Mucosa of descending colon (tissue), 3 donors: ENCODE measurements around the gene STEAP2. TPM values are rescaled to one million over a fixed set of nuclear protein-coding genes. Genes with fewer than 3 reads are reported as not detected.

Source experiments
- ATAC-seq: fragments of 200-7000 bp; cut with Tn5 transposase; one replicate; pipeline ENCODE4 v1.9.1; 2020; ENCODE audit warnings: mild to moderate bottlenecking, moderate library complexity
- DNase-seq, 3 donors: peaks; one replicate each; pipeline ENCODE4 v3.0.0-alpha.2; 2020
- H3K36me3 ChIP-seq: fragments of 200-600 bp; one replicate; pipeline ENCODE4 v1.8.0; 2021; ENCODE audit warnings: low read depth, mild to moderate bottlenecking
- H3K4me1 ChIP-seq: fragments of 200-600 bp; one replicate; pipeline ENCODE4 v1.8.0; 2021; ENCODE audit warnings: low read depth, mild to moderate bottlenecking
- H3K4me3 ChIP-seq: fragments of 200-600 bp; one replicate; pipeline ENCODE4 v1.8.0; 2021; ENCODE audit warnings: mild to moderate bottlenecking
- H3K9me3 ChIP-seq: fragments of 200-600 bp; one replicate; pipeline ENCODE4 v1.8.0; 2021; ENCODE audit warnings: mild to moderate bottlenecking
- intact Hi-C, 2 donors: fragments of 100-400 bp; cut with DNase I in 1 of 2; cut with micrococcal nuclease in 1 of 2; formaldehyde crosslinking; loops; one replicate each; pipeline versions ENCODE4 v1.11.0 to v1.11.1; 2022; cut with DNase I, micrococcal nuclease
- total RNA-seq, 3 donors: library from RNA; stranded (reverse); fragmentation: NEBNext Ultra II Directional in 2 of 3; extraction: Animal tissue kit (Norgen Biotek cat#: 25700) in 2 of 3; gene quantifications; one replicate each; pipeline versions ENCODE4 v1.2.1 to v1.2.4, GENCODE V29; 2021 to 2023
- TF ChIP-seq, protein P1 (sequence below): fragments of 200-600 bp; IDR thresholded peaks from one replicate; pipeline ENCODE4 v1.8.0; 2022; ENCODE audit warnings: antibody characterized with exemption, mild to moderate bottlenecking
- donor health status: DM: no; HTN: no; CAD: no; lungs with moderate emphysema.
- donor health status: DM: no; HTN: no; CAD: no.
- donor health status: DM: no; HTN: yes; CAD: no.

STEAP2 gene
- total RNA-seq, 3 donors from 2014 or later = 22.2 to 26.3 (median 23.1) TPM

- Histone ChIP-seq H3K9me3 (no peaks in the 10 kb centered on the region), H3K36me3 (no peaks in the 10 kb centered on the region), H3K4me3 (no peak overlapping the region), H3K4me1 (peaks cover 7% of the 10 kb centered on the region)
- intact Hi-C loops = no loop called here
- TF ChIP-seq, protein P1, sequence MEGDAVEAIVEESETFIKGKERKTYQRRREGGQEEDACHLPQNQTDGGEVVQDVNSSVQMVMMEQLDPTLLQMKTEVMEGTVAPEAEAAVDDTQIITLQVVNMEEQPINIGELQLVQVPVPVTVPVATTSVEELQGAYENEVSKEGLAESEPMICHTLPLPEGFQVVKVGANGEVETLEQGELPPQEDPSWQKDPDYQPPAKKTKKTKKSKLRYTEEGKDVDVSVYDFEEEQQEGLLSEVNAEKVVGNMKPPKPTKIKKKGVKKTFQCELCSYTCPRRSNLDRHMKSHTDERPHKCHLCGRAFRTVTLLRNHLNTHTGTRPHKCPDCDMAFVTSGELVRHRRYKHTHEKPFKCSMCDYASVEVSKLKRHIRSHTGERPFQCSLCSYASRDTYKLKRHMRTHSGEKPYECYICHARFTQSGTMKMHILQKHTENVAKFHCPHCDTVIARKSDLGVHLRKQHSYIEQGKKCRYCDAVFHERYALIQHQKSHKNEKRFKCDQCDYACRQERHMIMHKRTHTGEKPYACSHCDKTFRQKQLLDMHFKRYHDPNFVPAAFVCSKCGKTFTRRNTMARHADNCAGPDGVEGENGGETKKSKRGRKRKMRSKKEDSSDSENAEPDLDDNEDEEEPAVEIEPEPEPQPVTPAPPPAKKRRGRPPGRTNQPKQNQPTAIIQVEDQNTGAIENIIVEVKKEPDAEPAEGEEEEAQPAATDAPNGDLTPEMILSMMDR = no peak
- ATAC-seq = no peak
- DNase-seq = no peak
Measured at GRCh38 chr7:90176195-90176594, 35.3 kb upstream of the STEAP2 start.

DNA sequence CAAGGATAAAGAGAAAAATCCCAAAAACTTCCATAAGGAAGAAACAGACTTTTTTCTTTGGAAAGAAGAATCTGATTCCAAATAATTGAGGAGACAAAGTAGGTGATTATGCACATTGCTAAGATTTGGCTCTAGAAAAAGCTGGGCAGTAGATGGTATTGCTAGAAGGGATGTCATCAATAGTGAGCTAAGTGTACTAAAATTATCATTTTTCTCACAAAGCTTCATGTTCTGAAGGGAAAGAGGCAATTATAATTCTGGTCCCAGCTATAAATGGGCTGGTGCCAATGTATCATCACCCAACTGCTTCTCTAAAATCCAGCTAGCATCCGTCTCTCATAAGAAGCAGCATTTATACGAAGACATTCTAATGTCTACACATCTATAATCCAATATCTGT lies 33.4 kb upstream of the STEAP2 start:
- intact Hi-C loops = no loop called here
- no peak for ATAC-seq
- no peaks in the 10 kb centered on the region for H3K9me3 ChIP-seq
- H3K4me1 ChIP-seq = no peaks in the 10 kb centered on the region
- H3K4me3 ChIP-seq = no peak overlapping the region
- no peak for DNase-seq
- TF ChIP-seq, protein P1 = no peak
- no peaks in the 10 kb centered on the region for H3K36me3 ChIP-seq

DNA sequence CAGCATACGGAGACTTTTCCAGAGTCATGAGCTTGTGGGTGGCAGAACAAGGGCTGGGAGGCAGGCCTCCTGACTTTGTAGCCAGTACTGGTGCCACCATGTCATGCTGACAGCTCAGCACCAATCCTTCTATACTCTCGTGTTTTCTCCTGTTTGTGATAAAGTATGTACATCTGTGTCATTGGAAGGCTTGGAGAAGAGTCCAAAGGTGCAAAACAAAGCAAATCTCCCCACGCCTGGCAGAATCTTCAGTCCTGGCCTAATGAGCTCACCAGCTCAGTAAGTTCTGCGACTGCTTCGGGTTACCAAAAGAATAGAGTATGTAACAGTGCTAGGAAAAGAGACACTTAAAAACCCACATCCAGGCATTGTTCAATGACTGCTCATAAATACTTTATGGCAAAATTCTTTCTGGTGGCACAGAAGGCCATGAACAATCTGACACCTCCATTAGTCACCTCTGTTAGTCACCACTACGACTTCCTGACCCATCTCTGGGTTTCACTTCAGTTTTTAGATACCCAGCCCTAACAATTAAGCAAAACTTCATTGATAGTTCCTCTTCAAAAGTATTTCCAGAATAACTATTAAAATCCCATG lies 32.8 kb upstream of the STEAP2 start:
- Histone ChIP-seq H3K36me3 (no peaks in the 10 kb centered on the region), H3K9me3 (no peaks in the 10 kb centered on the region), H3K4me3 (no peak overlapping the region), H3K4me1 (no peaks in the 10 kb centered on the region)
- intact Hi-C loops = no loop called here
- TF ChIP-seq, protein P1 = no peak
- DNase-seq = no peak
- ATAC-seq = peak; percentile 89

DNA sequence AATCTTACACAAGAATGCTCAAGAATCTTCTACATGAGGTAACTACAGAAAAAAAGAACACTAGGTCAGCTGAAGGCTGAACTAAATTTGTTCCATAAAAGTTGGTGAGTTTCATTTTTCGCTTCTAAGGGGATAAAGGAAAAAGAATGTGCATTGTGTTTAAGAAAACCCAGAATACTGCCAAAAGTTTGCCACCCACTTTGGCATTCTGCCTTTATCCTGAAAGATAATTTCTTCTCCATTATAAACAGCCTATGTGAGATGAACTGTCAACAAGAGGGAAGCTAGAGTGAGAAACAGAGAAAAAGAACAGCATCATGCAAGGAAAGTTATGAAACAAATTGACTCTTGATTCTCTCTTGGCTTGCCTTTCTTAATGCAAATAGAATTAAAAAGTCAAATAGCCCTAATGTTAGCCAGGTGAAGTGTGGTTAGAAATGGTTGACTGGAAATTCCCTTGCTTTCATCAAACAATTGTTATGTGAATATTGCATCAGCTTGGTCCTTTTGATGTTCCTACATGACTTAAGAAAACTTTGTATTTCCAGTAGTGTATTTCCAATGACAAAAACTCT lies 31.4 kb upstream of the STEAP2 start:
- DNase-seq (no peak), ATAC-seq (no peak)
- H3K36me3 ChIP-seq = no peaks in the 10 kb centered on the region
- TF ChIP-seq, protein P1 = no peak
- H3K4me1 ChIP-seq = no peaks in the 10 kb centered on the region
- H3K9me3 ChIP-seq = no peaks in the 10 kb centered on the region
- no peak overlapping the region for H3K4me3 ChIP-seq
- intact Hi-C loops = no loop called here

GRCh38 chr7:90180649-90181048 lies 30.9 kb upstream of the STEAP2 start:
- no peaks in the 10 kb centered on the region for H3K4me1 ChIP-seq
- TF ChIP-seq, protein P1 = no peak
- intact Hi-C loops = no loop called here
- H3K36me3 ChIP-seq = no peaks in the 10 kb centered on the region
- H3K4me3 ChIP-seq = no peak overlapping the region
- H3K9me3 ChIP-seq = no peaks in the 10 kb centered on the region
- DNase-seq = no peak
- ATAC-seq = no peak
